ENCODE results near the gene MAMLD1. TPM values are rescaled to one million over a fixed set of nuclear protein-coding genes. Genes with fewer than 3 reads are reported as not detected.

The MAMLD1 gene
- total RNA-seq, 2 donors from 2014 or later, result 0.56 to 3.3 TPM

- Histone ChIP-seq H3K9me3 (no peaks in the 10 kb centered on the region), H3K4me3 (no peak overlapping the region), H3K27me3 (no peaks in the 10 kb centered on the region), H3K27ac (no peak overlapping the region), H3K36me3 (no peaks in the 10 kb centered on the region), H3K4me1 (peaks cover 0 to 3% of the 10 kb centered on the region in 2 donors)
- TF ChIP-seq, protein P1, sequence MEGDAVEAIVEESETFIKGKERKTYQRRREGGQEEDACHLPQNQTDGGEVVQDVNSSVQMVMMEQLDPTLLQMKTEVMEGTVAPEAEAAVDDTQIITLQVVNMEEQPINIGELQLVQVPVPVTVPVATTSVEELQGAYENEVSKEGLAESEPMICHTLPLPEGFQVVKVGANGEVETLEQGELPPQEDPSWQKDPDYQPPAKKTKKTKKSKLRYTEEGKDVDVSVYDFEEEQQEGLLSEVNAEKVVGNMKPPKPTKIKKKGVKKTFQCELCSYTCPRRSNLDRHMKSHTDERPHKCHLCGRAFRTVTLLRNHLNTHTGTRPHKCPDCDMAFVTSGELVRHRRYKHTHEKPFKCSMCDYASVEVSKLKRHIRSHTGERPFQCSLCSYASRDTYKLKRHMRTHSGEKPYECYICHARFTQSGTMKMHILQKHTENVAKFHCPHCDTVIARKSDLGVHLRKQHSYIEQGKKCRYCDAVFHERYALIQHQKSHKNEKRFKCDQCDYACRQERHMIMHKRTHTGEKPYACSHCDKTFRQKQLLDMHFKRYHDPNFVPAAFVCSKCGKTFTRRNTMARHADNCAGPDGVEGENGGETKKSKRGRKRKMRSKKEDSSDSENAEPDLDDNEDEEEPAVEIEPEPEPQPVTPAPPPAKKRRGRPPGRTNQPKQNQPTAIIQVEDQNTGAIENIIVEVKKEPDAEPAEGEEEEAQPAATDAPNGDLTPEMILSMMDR (IDR thresholded peaks at IDR 0.05), result no peak
- no peak for DNase-seq (ENCODE audit: low spot score)
These were observed 83.0 kb downstream of the MAMLD1 start for GRCh38 chrX:150446151-150446550.

DNA sequence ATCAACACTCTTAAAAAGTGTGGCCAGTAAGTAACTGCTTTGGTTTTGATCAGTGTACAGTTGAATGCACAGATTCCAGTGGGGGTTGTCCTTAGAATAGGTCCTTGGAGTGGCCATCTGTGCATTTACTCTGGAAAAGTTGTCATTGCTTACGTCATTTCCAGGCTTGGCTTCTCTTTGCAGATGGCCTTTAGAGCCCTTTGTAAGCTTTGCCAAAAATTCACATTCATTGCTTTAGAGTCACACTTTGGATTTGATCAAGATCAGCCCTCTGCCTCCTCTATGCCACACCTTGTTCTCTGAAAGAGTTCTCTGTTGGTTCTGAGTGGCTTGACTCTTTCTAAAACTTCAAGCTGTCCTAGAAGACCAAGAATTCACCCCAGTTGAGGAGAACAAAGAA, 83.9 kb downstream of the MAMLD1 start:
- Histone ChIP-seq H3K4me1 (peaks cover 0 to 3% of the 10 kb centered on the region in 2 donors), H3K27ac (no peak overlapping the region)

GRCh38 chrX:150449313-150449712, 86.2 kb downstream of the MAMLD1 start:
- H3K36me3 ChIP-seq, result no peaks in the 10 kb centered on the region
- TF ChIP-seq, protein P1 (IDR thresholded peaks at IDR 0.05), result no peak

More for the DNA sequence above, 83.9 kb downstream of the MAMLD1 start:
- Histone ChIP-seq H3K27me3 (no peaks in the 10 kb centered on the region), H3K4me3 (no peak overlapping the region), H3K9me3 (no peaks in the 10 kb centered on the region), H3K36me3 (no peaks in the 10 kb centered on the region)
- DNase-seq (ENCODE audit: low spot score), result no peak
- TF ChIP-seq, protein P1 (IDR thresholded peaks at IDR 0.05), result no peak

GRCh38 chrX:150450519-150451177, 87.5 kb downstream of the MAMLD1 start:
- Histone ChIP-seq H3K9me3 (no peaks in the 10 kb centered on the region), H3K36me3 (no peaks in the 10 kb centered on the region), H3K4me3 (no peak overlapping the region), H3K27me3 (no peaks in the 10 kb centered on the region), H3K27ac (no peak overlapping the region), H3K4me1 (peaks cover 0 to 3% of the 10 kb centered on the region in 2 donors)
- peak; percentile 32 for DNase-seq (ENCODE audit: low spot score)
- TF ChIP-seq, protein P1 (IDR thresholded peaks at IDR 0.05), result no peak

More at GRCh38 chrX:150449313-150449712, 86.2 kb downstream of the MAMLD1 start:
- H3K27ac ChIP-seq, result no peak overlapping the region
- no peaks in the 10 kb centered on the region for H3K9me3 ChIP-seq
- peaks cover 0 to 3% of the 10 kb centered on the region in 2 donors for H3K4me1 ChIP-seq
- no peak for DNase-seq (ENCODE audit: low spot score)
- no peaks in the 10 kb centered on the region for H3K27me3 ChIP-seq
- H3K4me3 ChIP-seq, result no peak overlapping the region

- Histone ChIP-seq H3K4me1 (no peaks in the 10 kb centered on the region), H3K27ac (no peak overlapping the region), H3K4me3 (no peak overlapping the region), H3K9me3 (no peaks in the 10 kb centered on the region), H3K36me3 (no peaks in the 10 kb centered on the region), H3K27me3 (no peaks in the 10 kb centered on the region)
- DNase-seq (ENCODE audit: low spot score), result no peak
- TF ChIP-seq, protein P1 (IDR thresholded peaks at IDR 0.05), result no peak
These were observed 88.8 kb downstream of the MAMLD1 start for GRCh38 chrX:150451953-150452352.

- H3K4me3 ChIP-seq, result no peak overlapping the region
- H3K36me3 ChIP-seq, result no peaks in the 10 kb centered on the region
- TF ChIP-seq, protein P1 (IDR thresholded peaks at IDR 0.05), result no peak
- no peak overlapping the region for H3K27ac ChIP-seq
- H3K4me1 ChIP-seq, result no peaks in the 10 kb centered on the region
- no peaks in the 10 kb centered on the region for H3K27me3 ChIP-seq
- no peaks in the 10 kb centered on the region for H3K9me3 ChIP-seq
- DNase-seq (ENCODE audit: low spot score), result no peak
These were observed 91.0 kb downstream of the MAMLD1 start for GRCh38 chrX:150454083-150454482.
